Activated T-helper 1 cell treated with anti-CD3 and anti-CD28 coated beads, Interleukin-12 subunit alpha, Interleukin-12 subunit beta, Interleukin-2, Interleukin-4 antibody, amounts not matched to agents 30 ng/mL and 10 ng/mL and 1 ng/mL, durations not matched to agents 14 hours and 24 hours and 36 hours (primary cell): ENCODE results near the gene RMC1. TPM values are rescaled to one million over a fixed set of nuclear protein-coding genes. Genes with fewer than 3 reads are reported as not detected.

ENCODE experiments used
- DNase-seq: peaks from one replicate; pipeline ENCODE4 v3.0.0; 2021; ENCODE audit warnings: low spot score
- H3K27ac Mint-ChIP-seq: one replicate; pipeline ENCODE4 v1.8.0; 2021; ENCODE audit warnings: mild to moderate bottlenecking, mixed read lengths
- H3K27me3 Mint-ChIP-seq: one replicate; pipeline ENCODE4 v1.8.0; 2022; ENCODE audit warnings: mild to moderate bottlenecking, moderate library complexity, mixed read lengths; ENCODE audit not compliant: insufficient read depth
- H3K36me3 Mint-ChIP-seq: one replicate; pipeline ENCODE4 v1.8.0; 2021; ENCODE audit warnings: low read depth, mixed read lengths
- H3K4me1 Mint-ChIP-seq: one replicate; pipeline ENCODE4 v1.8.0; 2021; ENCODE audit warnings: low read depth, mixed read lengths
- H3K4me3 Mint-ChIP-seq: one replicate; pipeline ENCODE4 v1.8.0; 2021; ENCODE audit warnings: mild to moderate bottlenecking, moderate library complexity, mixed read lengths
- H3K9me3 Mint-ChIP-seq: one replicate; pipeline ENCODE4 v1.8.0; 2021; ENCODE audit warnings: mixed read lengths
- intact Hi-C: fragments of 100-400 bp; cut with micrococcal nuclease; formaldehyde crosslinking; loops from one replicate; pipeline ENCODE4 v1.15.1; 2024
- total RNA-seq: library from RNA; stranded (reverse); gene quantifications from 2 replicates; pipeline ENCODE4 v1.2.3, GENCODE V29; 2022

The RMC1 gene
- total RNA-seq, 1 donor from 2014 or later: 56.3 TPM

- Mint-ChIP-seq H3K4me3 (peak overlapping the region; percentile 43), H3K4me1 (peaks cover 39% of the 10 kb centered on the region), H3K36me3 (peaks cover 59% of the 10 kb centered on the region), H3K27ac (peak overlapping the region; percentile 71), H3K9me3 (no peaks in the 10 kb centered on the region), H3K27me3 (no peaks in the 10 kb centered on the region)
- DNase-seq: peak; percentile 26
- intact Hi-C loops: loop anchor here (1.0 to 2.0 kb wide), 3 partner anchors 22 to 46 kb away; no protein-coding TSS in a partner anchor
Observed at GRCh38 chr18:23540867-23541266, 37.6 kb downstream of the RMC1 start.

DNA sequence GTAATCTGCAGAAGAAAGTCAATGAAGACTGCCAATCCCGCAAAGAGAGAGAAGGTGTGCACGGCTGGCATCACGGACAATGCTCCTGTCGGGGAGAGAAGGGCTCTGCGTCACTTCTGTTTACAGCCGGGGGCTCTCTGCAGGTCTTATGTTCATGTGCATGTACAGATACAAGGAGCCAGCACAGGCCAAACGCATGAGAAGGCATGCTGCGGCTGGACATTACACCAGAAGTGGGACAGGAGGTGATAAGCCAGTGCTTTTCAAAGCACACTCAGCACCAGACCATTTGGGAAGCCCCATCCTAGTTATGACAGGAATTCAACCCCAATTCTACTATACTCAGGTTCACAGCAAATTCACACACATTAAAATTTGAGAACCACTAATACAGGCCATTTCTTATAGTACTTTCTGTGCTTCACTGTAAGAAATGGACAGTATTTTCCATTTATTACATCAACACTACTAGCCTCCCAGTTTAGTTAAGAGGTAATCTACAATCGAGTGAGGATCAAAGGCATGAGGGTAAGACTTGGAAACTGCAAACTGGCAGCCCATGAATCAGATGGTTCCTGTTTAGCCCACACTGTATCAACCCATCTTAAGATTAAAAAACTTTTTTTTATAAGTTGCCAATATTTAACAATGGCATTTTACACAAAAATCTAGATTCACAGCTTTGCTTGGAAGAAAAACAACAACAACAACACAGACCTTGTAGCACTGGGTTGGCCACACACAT, 38.2 kb downstream of the RMC1 start:
- peaks cover 41% of the 10 kb centered on the region for H3K4me1 Mint-ChIP-seq
- no peak for DNase-seq
- no peaks in the 10 kb centered on the region for H3K9me3 Mint-ChIP-seq
- H3K27ac Mint-ChIP-seq: peak overlapping the region; percentile 71
- peak overlapping the region; percentile 43 for H3K4me3 Mint-ChIP-seq
- H3K36me3 Mint-ChIP-seq: peaks cover 55% of the 10 kb centered on the region
- H3K27me3 Mint-ChIP-seq: no peaks in the 10 kb centered on the region
- intact Hi-C loops: loop anchor here (1.0 to 2.0 kb wide), 3 partner anchors 21 to 46 kb away; no protein-coding TSS in a partner anchor

DNA sequence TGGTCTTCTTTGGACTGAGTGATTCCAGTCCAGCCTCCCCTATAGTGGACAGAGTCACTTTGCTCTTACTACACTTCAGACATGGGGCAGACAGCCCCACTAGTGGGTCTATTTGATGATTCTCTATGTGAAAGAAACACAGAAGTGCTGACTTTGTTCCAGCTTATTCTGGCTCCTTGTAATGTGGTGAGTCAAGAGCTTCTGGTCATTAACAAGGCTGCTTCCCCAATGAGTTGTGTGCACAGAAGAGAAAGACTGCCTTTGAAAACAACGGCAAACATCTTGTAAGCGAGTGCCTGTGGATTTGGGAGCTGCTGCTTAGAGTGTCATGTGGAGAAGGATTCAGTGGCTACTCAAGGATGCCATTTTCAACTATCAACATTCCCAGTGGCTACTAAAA, 39.1 kb downstream of the RMC1 start:
- peaks cover 52% of the 10 kb centered on the region for H3K36me3 Mint-ChIP-seq
- H3K27ac Mint-ChIP-seq: no peak overlapping the region
- DNase-seq: no peak

GRCh38 chr18:23545247-23545789, 42.0 kb downstream of the RMC1 start:
- intact Hi-C loops: no loop called here
- Mint-ChIP-seq H3K27me3 (no peaks in the 10 kb centered on the region), H3K9me3 (no peaks in the 10 kb centered on the region), H3K4me3 (no peak overlapping the region), H3K4me1 (peaks cover 29% of the 10 kb centered on the region), H3K36me3 (peaks cover 37% of the 10 kb centered on the region), H3K27ac (no peak overlapping the region)
- DNase-seq: no peak

More for the DNA sequence above, 39.1 kb downstream of the RMC1 start:
- Mint-ChIP-seq H3K4me1 (peaks cover 45% of the 10 kb centered on the region), H3K4me3 (no peak overlapping the region), H3K27me3 (no peaks in the 10 kb centered on the region), H3K9me3 (no peaks in the 10 kb centered on the region)
- intact Hi-C loops: no loop called here

DNA sequence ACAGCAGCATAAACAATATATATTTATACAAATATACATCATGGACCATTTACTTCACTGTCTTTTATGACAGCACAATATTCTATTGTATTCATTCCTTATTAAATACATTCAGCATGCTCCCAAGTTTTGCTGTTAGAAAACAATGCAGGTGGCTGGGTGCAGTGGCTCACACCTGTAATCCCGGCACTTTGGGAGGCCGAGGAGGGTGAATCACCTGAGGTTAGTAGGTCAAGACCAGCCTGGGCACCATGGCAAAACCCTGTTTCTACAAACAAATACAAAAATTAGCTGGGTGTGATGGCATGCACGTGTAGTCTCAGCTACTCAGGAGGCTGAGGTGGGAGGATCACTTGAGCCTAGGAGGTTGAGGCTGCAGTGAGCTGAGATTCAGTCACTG, 44.0 kb downstream of the RMC1 start:
- H3K36me3 Mint-ChIP-seq: peaks cover 44% of the 10 kb centered on the region

GRCh38 chr18:23547846-23548245, 44.5 kb downstream of the RMC1 start:
- intact Hi-C loops: no loop called here
- no peaks in the 10 kb centered on the region for H3K27me3 Mint-ChIP-seq
- DNase-seq: no peak
- H3K36me3 Mint-ChIP-seq: peaks cover 46% of the 10 kb centered on the region
- H3K9me3 Mint-ChIP-seq: no peaks in the 10 kb centered on the region
- H3K27ac Mint-ChIP-seq: no peak overlapping the region
- no peak overlapping the region for H3K4me3 Mint-ChIP-seq
- H3K4me1 Mint-ChIP-seq: peaks cover 6% of the 10 kb centered on the region

More for the DNA sequence above, 44.0 kb downstream of the RMC1 start:
- Mint-ChIP-seq H3K27ac (no peak overlapping the region), H3K9me3 (no peaks in the 10 kb centered on the region), H3K4me1 (peaks cover 10% of the 10 kb centered on the region), H3K27me3 (no peaks in the 10 kb centered on the region), H3K4me3 (no peak overlapping the region)
- intact Hi-C loops: no loop called here
- DNase-seq: no peak

- Mint-ChIP-seq H3K36me3 (peaks cover 49% of the 10 kb centered on the region), H3K27ac (no peak overlapping the region)
Observed at GRCh38 chr18:23548275-23548674, 45.0 kb downstream of the RMC1 start.

DNA sequence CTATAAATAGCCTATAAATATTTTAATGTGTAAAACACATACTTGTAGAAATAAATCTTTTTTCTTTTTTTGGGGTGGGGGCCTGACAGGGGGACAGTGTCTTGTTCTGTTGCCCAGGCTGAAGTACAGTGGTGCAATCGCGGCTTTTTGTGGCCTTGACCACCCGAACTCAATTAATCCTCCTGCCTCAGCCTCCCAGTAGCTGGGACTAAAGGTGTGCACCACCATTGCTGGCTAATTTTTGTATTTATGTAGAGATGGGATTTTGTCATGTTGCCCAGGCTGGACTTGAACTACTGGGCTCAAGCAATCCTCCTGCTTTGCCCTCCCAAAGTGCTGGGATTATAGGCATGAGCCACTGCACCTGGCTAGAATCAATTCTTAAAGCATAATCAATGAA, 45.4 kb downstream of the RMC1 start:
- Mint-ChIP-seq H3K4me1 (peaks cover 6% of the 10 kb centered on the region), H3K27ac (no peak overlapping the region), H3K27me3 (no peaks in the 10 kb centered on the region), H3K4me3 (no peak overlapping the region), H3K36me3 (peaks cover 47% of the 10 kb centered on the region), H3K9me3 (no peaks in the 10 kb centered on the region)
- intact Hi-C loops: no loop called here
- DNase-seq: no peak

More at GRCh38 chr18:23548275-23548674, 45.0 kb downstream of the RMC1 start:
- Mint-ChIP-seq H3K4me3 (no peak overlapping the region), H3K9me3 (no peaks in the 10 kb centered on the region), H3K27me3 (no peaks in the 10 kb centered on the region), H3K4me1 (peaks cover 6% of the 10 kb centered on the region)
- intact Hi-C loops: no loop called here
- DNase-seq: no peak

DNA sequence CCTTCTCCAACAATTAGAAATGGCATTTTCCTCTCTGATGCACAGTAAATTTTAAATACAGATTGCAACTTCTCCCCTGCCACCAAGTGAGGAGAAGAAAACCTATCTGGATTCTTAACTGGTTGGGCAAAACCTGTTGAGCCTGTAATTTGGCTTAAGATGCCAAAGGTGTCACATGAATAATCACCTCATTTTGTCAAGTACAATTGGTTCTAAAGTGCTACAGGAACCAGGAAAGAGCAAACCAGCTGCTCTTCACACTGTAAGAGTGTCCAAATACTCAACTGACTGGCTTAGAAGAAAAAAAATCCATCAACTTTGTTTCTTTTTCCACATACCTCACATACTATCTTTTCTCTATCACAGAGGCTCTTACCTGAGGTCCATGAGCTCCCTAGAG, 47.6 kb downstream of the RMC1 start:
- H3K4me1 Mint-ChIP-seq: peaks cover 6% of the 10 kb centered on the region
- intact Hi-C loops: no loop called here
- no peaks in the 10 kb centered on the region for H3K27me3 Mint-ChIP-seq
- no peaks in the 10 kb centered on the region for H3K9me3 Mint-ChIP-seq
- no peak for DNase-seq
- no peak overlapping the region for H3K4me3 Mint-ChIP-seq
- H3K27ac Mint-ChIP-seq: no peak overlapping the region
- peaks cover 54% of the 10 kb centered on the region for H3K36me3 Mint-ChIP-seq

GRCh38 chr18:23551978-23552377, 48.7 kb downstream of the RMC1 start:
- Mint-ChIP-seq H3K4me3 (no peak overlapping the region), H3K27me3 (no peaks in the 10 kb centered on the region), H3K27ac (no peak overlapping the region), H3K9me3 (no peaks in the 10 kb centered on the region), H3K4me1 (no peaks in the 10 kb centered on the region), H3K36me3 (peaks cover 55% of the 10 kb centered on the region)
- no peak for DNase-seq
- intact Hi-C loops: no loop called here

DNA sequence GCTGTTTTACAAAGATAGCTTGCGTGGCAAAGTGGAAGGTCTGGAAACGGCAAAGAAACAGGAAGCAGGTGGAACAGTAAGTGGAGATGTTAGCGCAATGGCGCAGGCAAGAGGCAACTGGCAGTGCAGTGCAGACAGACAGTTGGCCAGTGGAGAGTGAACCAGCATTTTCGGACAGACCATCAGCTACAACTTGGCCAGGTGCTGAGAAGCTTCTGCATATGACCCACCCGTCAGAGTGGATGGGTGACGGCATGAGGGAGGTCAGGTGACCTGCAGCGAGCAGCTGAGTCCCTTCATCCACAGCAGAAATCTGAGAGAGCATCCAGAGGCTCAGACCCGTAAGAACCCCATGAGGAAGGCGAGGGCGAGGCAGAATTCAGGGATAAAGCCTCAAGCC, 49.2 kb downstream of the RMC1 start:
- intact Hi-C loops: no loop called here
- no peak for DNase-seq
- Mint-ChIP-seq H3K27me3 (no peaks in the 10 kb centered on the region), H3K4me1 (no peaks in the 10 kb centered on the region), H3K27ac (no peak overlapping the region), H3K4me3 (no peak overlapping the region), H3K36me3 (peaks cover 58% of the 10 kb centered on the region), H3K9me3 (no peaks in the 10 kb centered on the region)

GRCh38 chr18:23553887-23554286, 50.6 kb downstream of the RMC1 start:
- H3K36me3 Mint-ChIP-seq: peaks cover 63% of the 10 kb centered on the region
- no peak overlapping the region for H3K27ac Mint-ChIP-seq
- H3K9me3 Mint-ChIP-seq: no peaks in the 10 kb centered on the region
- intact Hi-C loops: no loop called here
- H3K4me3 Mint-ChIP-seq: no peak overlapping the region
- DNase-seq: no peak
- H3K27me3 Mint-ChIP-seq: no peaks in the 10 kb centered on the region
- H3K4me1 Mint-ChIP-seq: no peaks in the 10 kb centered on the region

GRCh38 chr18:23556145-23556780, 53.0 kb downstream of the RMC1 start:
- DNase-seq: no peak
- intact Hi-C loops: no loop called here
- H3K4me1 Mint-ChIP-seq: no peaks in the 10 kb centered on the region
- no peaks in the 10 kb centered on the region for H3K9me3 Mint-ChIP-seq
- peaks cover 63% of the 10 kb centered on the region for H3K36me3 Mint-ChIP-seq
- no peak overlapping the region for H3K27ac Mint-ChIP-seq
- H3K4me3 Mint-ChIP-seq: no peak overlapping the region
- H3K27me3 Mint-ChIP-seq: no peaks in the 10 kb centered on the region
